ENCODE measurements around the gene DENND1A.

DNA sequence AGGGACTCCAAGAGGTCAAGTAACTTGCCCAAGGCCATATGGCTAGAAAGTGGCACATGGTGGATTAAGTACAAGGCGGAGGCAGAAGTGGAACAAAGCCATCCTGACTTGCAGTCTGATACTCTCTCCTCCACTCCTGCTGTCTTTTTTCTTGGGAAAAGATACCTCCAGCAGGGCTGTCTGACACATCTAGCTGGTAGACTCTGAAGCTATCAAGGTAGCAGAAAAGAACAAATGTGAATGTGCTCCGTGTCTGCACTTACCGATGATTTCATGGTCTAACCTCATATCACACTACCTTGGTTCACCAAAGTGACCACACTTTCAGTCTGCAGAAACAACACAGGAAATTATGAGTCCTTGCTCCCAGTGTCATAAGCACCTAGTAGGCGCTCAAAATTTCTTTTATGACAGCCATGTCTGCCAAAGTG is 289.1 kb downstream of the DENND1A start:
- no peak for TF ChIP-seq GATA3 (IDR thresholded peaks at IDR 0.05; ENCODE audit: low read depth, low read length)
- no peak for TF ChIP-seq GATA2 (IDR thresholded peaks at IDR 0.05; ENCODE audit: low read depth, low read length)

Data from SH-SY5Y (cell line).